Fibroblast of lung (primary cell): ENCODE results near the gene ABCG5.

Source experiments
- EZH2 ChIP-seq: IDR thresholded peaks from 2 replicates; pipeline ENCODE4 v1.5.1; 2012; ENCODE audit warnings: low read length, control low read depth, mild to moderate bottlenecking; ENCODE audit errors: missing control alignments
- TF ChIP-seq, protein P1 (sequence below), 2 donors: IDR thresholded peaks in 1 of 2; conservative IDR thresholded peaks in 1 of 2; 1 replicate in 1 of 2; 2 replicates in 1 of 2; pipeline ENCODE4 v1.5.1; 2011 to 2012; ENCODE audit warnings: low read length in 2 of 2, control low read depth in 1 of 2, inconsistent platforms in 1 of 2, low read depth in 1 of 2, mild to moderate bottlenecking in 1 of 2

DNA sequence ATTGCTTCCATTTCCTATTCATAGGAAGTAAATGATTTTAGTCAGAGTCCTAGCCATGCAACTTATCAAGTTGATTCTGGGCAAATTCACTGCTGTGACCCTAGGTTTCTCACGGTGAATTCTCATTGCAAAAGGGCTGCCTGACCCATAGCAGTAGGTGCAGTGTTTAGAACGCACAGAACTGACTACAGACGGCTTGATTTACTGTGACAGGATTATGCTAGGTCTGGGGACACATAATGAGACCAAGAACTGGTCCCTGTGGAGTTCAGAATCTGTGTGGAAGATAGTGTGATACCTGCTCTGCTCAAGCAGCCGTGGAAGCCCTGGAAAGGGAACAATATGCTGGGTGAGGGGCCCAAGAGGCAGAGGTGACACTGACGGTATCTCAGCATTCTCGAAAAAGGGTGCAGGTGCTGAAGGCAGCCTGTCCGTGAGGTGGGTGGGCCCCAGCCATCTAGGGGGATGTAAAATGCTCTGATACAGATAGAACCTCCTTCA is 46.5 kb upstream of the ABCG5 start:
- TF ChIP-seq, protein P1, sequence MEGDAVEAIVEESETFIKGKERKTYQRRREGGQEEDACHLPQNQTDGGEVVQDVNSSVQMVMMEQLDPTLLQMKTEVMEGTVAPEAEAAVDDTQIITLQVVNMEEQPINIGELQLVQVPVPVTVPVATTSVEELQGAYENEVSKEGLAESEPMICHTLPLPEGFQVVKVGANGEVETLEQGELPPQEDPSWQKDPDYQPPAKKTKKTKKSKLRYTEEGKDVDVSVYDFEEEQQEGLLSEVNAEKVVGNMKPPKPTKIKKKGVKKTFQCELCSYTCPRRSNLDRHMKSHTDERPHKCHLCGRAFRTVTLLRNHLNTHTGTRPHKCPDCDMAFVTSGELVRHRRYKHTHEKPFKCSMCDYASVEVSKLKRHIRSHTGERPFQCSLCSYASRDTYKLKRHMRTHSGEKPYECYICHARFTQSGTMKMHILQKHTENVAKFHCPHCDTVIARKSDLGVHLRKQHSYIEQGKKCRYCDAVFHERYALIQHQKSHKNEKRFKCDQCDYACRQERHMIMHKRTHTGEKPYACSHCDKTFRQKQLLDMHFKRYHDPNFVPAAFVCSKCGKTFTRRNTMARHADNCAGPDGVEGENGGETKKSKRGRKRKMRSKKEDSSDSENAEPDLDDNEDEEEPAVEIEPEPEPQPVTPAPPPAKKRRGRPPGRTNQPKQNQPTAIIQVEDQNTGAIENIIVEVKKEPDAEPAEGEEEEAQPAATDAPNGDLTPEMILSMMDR (conservative IDR thresholded peaks at IDR 0.05 in 1 of 2, IDR thresholded peaks at IDR 0.05 in 1 of 2; ENCODE audit: low read depth in 1 of 2, low read length in 2 of 2), result no peak
- TF ChIP-seq EZH2, result no peak
